Heart left ventricle (tissue), 13 donors: ENCODE measurements around the gene TLX2.

Experiments used
- POLR2A ChIP-seq, 2 donors: fragments of 450-650 bp; IDR thresholded peaks; one replicate each; pipeline ENCODE4 v1.6.1; 2017; ENCODE audit warnings: antibody characterized with exemption in 2 of 2, mild to moderate bottlenecking in 2 of 2, moderate library complexity in 2 of 2
- TF ChIP-seq, protein P1 (sequence below), 12 donors: fragments of 200-600 bp; sonication (generic) in 4 of 12; IDR thresholded peaks; one replicate each; pipeline versions ENCODE4 v1.5.0 to v1.8.0; 2018 to 2022; ENCODE audit warnings: antibody characterized with exemption in 12 of 12, mild to moderate bottlenecking in 5 of 12
- donor health status: ischemic (EF 13 %, LVEDD 7.1; RV severe dilation, severe dysfunction).
- donor health status: DM: no; HTN: yes; CAD: no.
- donor health status: DM: no; HTN: no; CAD: no.
- donor health status: ischemic (EF 25% LVEDD 6.9; RV normal size, moderate dysfunction).
- donor health status: ischemic (EF 25% LVEDD 5.7; RV mildly dilated, moderate dysfunction).
- donor health status: ischemic (EF 35%, LVEDD 5.7; RV mildly dilated, moderate dysfunction).
- donor health status: nonischemic (EF 11% LVEDD 7.7; RV severe dilation, severe dysfunction).
- donor health status: DM: yes; HTN: yes; CAD: no.
- donor health status: PGD.
- donor health status: ischemic (EF 29% LVEDD 5.4; RV normal size, mild dysfunction).
- donor health status: nonischemic (EF 23%, LVEDD 6.1; RV moderate dilation, normal function).

DNA sequence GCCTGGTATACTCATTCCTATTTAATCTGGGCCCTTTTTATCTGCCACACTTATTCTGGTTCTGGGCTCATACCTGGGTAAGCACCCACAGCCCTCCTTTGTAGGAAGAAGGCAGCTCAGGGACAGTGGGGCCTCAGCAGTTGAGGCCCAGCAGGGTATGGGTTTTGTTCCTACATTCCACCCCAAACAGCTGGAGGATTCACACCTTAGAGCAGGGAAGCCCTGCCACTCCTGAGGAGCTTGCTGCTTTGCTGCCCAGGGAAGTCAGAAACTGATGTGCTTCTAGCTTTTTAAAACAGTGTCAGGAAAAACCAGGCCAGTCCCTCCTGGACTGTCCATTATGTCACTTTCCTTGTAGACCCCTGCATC lies 13.7 kb upstream of the TLX2 start:
- TF ChIP-seq, protein P1, sequence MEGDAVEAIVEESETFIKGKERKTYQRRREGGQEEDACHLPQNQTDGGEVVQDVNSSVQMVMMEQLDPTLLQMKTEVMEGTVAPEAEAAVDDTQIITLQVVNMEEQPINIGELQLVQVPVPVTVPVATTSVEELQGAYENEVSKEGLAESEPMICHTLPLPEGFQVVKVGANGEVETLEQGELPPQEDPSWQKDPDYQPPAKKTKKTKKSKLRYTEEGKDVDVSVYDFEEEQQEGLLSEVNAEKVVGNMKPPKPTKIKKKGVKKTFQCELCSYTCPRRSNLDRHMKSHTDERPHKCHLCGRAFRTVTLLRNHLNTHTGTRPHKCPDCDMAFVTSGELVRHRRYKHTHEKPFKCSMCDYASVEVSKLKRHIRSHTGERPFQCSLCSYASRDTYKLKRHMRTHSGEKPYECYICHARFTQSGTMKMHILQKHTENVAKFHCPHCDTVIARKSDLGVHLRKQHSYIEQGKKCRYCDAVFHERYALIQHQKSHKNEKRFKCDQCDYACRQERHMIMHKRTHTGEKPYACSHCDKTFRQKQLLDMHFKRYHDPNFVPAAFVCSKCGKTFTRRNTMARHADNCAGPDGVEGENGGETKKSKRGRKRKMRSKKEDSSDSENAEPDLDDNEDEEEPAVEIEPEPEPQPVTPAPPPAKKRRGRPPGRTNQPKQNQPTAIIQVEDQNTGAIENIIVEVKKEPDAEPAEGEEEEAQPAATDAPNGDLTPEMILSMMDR (IDR thresholded peaks at IDR 0.05), result no peak
- no peak for TF ChIP-seq POLR2A (IDR thresholded peaks at IDR 0.05)
